Activated CD4-positive, CD25-positive, alpha-beta regulatory T cell (primary cell): ENCODE data around the gene CTDSP1.
A peak's percentile ranks its signal among the peaks of the same experiment; 100 is the strongest.

Experiments used
- DNase-seq, 4 experiments: peaks; one replicate each; lab custom pipeline; 2025; lab: John Stamatoyannopoulos, UW

CTDSP1 gene

DNA sequence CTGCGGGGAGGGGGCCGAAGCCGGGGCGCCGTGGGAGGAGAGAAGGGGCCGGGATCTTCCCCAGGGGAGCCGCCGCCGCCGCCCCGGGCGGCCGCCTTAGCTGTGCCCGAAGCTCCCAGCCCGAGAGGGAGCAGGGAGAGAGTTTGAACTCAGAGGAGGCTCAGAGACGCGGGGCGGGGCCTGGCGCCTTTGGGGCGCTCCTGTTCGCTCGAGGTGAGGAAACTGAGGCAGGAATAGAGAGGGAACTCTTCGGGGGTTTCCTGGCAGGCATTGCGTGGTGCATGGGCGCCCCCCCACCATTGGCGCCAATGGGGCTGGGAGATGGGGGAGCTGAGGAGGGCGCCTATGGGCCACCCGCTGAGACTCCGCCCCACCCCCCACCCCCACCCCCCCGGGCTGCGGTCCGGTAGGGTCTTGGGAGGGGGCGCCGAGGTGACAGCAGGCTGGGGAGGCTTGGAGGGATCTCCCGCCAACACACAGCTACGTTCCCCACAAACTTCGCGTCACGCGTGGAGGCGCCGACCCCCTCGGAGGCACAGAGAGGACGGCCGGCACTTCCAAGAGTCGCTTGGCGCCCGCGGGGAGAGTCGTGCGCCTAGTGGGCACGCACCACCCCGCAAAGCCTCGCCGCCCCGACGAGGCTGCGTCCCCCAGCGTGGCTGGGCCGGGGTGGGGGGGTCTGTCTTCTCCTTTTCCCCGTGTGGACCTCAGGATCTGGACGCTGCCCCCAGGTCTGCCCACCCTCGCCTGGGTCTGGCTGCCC, 680 bp downstream of the CTDSP1 start:
- DNase-seq = no peak

DNA sequence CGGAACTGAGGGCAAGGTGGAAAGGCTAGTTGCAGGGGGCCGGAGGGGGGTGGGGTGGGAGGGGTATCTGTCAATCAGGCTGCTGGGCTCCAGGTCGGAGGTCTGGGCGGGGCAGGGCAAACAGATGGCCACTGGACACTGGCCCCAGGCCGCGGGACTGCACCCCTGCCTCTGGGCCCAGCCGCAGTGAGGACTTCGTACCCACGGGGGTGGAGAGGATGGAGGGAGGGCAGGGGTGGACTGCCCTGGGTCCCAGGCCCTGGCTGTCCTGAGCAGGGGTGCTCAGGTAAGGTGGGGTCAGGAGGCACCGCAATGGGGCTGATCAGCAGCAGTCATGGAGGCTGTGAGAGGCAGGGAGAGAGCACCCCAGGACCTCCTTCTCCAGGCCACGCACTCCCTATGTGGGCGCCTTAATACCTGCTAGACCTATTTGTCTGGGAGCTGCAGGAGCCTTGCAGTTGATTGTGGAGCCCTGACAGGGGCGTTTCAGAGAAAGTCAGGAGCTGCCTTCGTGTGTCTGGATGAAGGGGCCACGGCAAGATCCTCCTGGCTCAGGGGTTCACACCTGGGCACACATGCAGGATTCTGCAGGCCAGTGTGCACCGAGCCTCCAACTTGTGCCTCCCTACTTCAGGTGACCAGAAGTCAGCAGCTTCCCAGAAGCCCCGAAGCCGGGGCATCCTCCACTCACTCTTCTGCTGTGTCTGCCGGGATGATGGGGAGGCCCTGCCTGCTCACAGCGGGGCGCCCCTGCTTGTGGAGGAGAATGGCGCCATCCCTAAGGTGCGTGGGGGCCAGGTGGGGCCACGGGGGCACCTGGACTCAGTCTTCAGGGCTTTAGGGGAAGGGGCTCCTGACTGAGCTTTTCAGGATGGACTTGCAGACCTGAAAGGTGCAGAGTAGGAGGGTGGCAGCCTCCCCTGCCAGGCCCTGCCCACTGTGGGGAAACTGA, 1.5 kb downstream of the CTDSP1 start:
- DNase-seq = no peak

DNA sequence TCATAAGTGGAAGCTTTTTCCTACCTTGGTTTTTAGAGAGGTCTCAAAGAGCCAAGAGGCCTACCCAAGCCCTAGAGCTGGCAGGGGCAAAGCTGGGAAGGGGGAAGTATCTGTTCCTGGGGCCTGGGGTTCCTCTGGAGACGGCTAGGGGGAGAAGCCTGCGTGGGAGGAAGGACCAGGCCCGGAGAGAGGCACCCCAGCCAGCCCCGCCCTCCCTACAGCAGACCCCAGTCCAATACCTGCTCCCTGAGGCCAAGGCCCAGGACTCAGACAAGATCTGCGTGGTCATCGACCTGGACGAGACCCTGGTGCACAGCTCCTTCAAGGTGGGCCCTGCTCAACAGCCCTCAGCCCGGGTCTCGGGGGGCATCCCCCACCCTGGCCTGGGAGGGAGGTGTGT, 2.2 kb downstream of the CTDSP1 start:
- DNase-seq = no peak

DNA sequence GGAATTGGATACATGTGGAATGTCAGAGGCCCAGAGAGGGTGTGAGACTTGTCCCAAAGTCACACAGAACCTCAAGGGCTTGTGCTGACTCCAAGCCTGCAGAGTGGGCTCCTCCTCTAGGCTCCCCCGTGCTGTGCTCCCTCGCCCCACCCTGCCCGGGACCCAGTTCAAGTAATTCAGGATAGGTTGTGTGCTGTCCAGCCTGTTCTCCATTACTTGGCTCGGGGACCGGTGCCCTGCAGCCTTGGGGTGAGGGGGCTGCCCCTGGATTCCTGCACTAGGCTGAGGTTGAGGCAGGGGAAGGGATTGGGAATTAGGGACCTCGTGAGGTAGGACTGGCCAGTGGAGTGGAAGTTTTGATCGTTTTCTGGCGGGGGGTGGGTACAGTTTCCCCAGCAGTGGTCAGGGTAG, 2.8 kb downstream of the CTDSP1 start:
- DNase-seq = no peak

DNA sequence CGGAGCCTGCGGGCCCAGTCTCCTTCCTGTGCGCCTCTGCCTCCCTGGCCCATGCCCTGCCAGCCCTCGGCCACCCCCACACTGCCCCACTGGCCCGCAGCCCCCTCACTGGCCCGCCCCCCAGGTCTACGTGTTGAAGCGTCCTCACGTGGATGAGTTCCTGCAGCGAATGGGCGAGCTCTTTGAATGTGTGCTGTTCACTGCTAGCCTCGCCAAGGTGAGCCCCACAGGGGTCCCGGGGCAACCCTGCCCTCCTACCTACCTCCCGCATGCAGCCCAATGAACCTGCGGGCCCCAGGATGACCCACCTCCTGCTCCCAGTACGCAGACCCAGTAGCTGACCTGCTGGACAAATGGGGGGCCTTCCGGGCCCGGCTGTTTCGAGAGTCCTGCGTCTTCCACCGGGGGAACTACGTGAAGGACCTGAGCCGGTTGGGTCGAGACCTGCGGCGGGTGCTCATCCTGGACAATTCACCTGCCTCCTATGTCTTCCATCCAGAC, 3.3 kb downstream of the CTDSP1 start:
- no peak for DNase-seq

DNA sequence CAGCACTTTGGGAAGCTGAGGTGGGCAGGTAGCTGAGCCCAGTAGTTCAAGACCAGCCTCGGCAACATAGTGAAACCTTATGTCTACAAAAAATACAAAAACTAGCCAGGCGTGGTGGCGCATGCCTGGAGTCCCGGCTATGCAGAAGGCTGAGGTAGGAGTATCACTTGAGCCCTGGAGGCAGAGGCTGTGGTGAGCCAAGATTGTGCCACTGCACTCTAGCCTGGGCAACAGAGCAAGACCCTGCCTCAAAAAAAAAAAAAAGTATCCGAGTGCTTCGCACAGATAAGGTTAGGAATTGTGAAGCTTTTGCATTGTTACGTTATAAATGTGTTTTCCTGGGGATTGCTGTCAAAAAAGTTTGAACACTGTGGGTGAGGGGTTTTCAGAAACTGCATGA, 4.1 kb downstream of the CTDSP1 start:
- DNase-seq = no peak

DNA sequence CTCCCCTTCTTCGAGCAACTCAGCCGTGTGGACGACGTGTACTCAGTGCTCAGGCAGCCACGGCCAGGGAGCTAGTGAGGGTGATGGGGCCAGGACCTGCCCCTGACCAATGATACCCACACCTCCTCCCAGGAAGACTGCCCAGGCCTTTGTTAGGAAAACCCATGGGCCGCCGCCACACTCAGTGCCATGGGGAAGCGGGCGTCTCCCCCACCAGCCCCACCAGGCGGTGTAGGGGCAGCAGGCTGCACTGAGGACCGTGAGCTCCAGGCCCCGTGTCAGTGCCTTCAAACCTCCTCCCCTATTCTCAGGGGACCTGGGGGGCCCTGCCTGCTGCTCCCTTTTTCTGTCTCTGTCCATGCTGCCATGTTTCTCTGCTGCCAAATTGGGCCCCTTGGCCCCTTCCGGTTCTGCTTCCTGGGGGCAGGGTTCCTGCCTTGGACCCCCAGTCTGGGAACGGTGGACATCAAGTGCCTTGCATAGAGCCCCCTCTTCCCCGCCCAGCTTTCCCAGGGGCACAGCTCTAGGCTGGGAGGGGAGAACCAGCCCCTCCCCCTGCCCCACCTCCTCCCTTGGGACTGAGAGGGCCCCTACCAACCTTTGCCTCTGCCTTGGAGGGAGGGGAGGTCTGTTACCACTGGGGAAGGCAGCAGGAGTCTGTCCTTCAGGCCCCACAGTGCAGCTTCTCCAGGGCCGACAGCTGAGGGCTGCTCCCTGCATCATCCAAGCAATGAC, 4.8 kb downstream of the CTDSP1 start:
- no peak for DNase-seq

DNA sequence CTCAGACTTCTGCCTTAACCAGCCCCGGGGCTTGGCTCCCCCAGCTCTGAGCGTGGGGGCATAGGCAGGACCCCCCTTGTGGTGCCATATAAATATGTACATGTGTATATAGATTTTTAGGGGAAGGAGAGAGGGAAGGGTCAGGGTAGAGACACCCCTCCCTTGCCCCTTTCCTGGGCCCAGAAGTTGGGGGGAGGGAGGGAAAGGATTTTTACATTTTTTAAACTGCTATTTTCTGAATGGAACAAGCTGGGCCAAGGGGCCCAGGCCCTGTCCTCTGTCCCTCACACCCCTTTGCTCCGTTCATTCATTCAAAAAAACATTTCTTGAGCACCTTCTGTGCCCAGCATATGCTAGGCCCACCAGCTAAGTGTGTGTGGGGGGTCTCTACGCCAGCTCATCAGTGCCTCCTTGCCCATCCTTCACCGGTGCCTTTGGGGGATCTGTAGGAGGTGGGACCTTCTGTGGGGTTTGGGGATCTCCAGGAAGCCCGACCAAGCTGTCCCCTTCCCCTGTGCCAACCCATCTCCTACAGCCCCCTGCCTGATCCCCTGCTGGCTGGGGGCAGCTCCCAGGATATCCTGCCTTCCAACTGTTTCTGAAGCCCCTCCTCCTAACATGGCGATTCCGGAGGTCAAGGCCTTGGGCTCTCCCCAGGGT, 5.5 kb downstream of the CTDSP1 start:
- no peak for DNase-seq

DNA sequence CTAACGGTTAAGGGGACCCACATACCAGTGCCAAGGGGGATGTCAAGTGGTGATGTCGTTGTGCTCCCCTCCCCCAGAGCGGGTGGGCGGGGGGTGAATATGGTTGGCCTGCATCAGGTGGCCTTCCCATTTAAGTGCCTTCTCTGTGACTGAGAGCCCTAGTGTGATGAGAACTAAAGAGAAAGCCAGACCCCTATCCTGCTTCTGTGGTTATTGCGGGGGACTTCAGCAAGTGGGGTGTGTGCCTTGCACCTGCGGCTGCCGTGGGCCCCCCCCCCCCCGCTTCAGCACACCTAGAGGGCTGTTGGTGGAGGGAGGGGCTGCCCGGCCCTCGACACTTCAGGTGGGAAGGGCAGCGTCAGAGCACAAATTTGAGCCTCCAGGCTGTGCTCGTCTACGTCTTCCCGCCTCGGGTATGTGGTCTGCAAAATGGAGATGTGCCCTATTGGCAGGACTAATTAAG, 6.1 kb downstream of the CTDSP1 start:
- no peak for DNase-seq

DNA sequence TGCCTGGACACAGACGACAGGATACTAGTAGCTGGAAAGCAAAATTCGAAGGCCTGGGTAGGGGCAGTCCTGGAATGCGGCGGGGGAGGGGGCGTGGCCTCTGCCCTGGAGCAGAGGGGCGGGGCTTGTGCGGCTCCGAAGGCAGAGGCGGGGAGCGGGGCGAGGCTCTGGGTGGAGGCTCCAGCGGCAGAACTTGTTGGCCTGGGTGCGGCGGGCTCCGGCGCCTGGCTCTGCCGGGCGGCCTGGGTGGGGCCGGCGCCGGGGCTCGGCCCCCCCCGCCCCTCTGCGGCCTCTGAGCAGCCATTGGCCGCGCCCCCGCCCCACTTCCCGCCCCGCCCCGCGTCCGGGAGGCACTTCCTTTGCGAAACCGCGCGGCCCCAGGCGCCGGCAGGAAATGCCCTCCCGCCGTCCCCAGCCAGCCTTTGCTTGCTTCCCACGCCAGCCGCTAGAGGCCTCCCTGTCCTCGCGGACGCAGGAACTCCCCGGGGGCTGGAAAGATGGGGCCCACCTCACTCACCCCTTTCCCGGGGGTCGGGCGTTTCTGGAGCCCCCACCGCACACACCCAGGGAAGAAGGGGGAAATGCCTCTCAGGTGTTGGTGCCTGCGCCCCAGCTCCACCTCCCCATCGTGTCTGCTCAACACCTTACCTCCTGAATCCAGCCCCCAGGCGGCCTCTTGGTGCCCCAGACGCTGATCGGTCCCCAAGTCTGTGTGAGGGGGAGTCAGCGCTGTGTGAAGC, 6.7 kb downstream of the CTDSP1 start:
- peak; percentile 82 to 91 (median 86) for DNase-seq

DNA sequence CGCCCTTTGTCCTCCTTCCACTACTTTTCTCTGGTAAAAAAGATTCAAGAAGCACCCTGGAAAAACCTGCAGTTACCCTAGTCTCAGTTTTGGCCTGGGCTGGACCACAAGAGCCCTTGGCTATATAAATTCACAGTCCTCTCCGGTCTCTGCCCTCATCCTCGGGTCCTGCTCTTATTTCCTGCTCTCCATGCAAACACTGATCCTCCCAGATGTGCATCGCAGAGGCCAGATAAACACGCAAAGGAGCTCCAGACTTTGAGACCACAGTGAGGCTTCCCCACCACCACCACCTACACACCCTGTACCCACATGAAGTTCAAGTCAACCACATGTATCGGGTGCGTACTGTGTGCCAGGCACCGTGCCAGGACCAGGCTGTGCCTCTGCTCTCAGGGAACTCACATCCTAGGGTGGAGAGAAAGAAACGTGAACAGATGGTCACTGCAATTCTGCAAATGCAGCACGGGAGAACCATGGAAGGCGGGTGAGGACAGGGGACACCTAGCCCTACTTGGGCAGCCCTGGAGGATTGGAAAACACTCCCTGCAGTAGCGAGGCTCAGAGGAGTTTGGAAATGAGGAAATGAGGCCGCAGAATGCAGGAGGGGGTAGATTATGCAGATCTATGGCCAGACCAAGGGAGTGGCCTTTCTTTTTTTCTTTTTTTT, 7.4 kb downstream of the CTDSP1 start:
- DNase-seq = peak in 1 of 4 experiments; percentile 17

DNA sequence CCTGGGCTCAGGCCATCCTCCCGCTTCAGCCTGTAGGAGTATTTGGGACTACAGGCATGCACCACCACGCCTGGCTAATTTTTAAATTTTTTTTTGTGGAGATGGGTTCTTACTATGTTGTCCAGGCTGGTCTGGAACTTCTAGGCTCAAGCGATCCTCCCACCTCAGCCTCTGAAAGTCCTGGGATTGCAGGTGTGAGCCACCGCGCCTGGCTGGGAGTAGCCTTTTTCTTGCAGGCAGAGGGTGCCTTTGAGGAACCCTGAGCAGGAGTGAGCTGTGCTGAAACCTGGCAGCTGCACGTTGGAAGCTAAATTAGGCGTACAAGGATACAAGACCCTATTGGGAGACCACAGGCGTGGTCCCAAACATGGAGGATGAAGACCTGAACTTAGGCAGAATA, 8.0 kb downstream of the CTDSP1 start:
- DNase-seq = no peak

DNA sequence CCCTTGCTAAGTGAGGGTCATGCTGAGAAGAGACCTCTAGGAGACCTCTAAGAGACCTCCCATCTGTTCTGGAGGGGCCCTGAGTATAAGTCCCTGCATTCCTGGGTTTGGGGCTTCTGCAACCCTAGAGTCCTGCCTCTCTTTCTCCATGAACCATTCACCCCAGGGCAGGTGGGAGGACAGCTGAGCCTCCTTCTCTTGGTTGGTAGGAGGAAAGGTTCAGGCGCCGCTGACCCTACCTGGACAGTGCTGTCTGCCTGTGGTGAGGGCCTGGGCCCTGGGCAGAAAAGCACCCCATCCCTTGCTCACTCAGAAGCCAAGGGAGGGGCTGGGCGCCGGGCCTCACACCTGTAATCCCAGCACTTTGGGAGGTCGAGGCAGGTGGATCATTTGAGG, 18.7 kb downstream of the CTDSP1 start:
- DNase-seq = no peak

DNA sequence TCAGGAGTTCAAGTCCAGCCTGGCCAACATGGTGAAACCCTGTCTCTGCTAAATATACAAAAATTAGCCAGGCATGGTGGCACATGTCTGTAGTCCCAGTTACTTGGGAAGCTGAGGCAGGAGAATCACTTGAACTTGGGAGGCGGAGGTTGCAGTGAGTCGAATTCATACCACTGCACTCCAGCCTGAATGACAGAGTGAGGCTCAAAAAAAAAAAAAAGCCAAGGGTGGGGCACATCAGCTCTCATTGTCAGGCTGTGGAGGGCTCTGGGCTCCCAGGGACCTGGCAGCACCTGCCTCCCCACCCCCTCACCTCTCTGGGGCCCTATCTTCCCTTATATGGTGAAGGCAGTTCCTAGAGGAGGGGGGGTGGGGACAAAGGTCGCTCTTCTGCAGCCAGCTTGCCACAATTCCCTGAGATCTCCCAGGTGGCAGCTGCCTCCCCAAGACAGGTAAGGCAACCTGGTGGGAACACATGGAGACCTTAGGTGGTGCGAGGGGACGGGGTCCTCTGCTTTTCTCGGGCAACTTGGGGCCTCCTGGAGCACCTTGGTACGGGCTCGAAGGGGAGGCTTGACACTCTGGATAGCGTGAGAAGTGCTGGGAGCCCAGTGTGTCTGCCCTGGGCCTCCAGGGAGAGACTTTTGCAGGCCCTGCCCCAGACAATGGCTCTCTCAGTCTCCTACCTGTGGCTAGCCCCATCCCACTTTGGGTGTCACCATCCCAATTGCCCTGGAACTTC, 19.2 kb downstream of the CTDSP1 start, which contains the start of gene VIL1:
Gene VIL1, plus strand, starts transcription at position 407 of the 742 bp plus-strand sequence. CDS start 4,656 bp downstream, outside the sequence.
- DNase-seq = no peak

DNA sequence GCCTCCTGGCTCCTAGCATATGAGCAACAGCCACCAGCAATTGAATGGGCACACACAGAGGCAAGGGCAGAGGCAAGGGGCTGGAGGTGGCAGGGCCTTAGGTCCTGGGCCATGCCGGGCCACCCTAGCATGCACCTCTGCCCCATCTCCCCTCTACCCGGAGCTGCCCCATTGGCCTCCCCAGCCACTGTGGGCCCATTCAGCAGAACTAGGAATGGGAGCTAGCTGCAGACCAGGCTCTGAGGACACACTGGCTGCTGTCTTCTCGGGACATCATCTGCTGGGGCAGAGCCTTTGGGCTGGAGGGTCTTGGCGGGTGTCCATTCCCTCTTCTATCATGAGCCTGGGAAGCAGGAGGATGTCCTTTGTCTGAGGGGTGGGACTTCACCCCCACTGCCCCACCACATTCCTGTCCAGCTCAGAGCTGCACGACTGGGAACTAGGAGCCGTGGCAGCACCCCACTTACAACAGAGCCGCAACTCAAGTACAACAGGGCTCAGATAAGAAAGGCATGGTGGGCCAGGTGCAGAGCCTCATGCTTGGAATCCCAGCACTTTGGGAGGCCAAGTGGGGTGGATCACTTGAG, 20.1 kb downstream of the CTDSP1 start:
- no peak for DNase-seq

DNA sequence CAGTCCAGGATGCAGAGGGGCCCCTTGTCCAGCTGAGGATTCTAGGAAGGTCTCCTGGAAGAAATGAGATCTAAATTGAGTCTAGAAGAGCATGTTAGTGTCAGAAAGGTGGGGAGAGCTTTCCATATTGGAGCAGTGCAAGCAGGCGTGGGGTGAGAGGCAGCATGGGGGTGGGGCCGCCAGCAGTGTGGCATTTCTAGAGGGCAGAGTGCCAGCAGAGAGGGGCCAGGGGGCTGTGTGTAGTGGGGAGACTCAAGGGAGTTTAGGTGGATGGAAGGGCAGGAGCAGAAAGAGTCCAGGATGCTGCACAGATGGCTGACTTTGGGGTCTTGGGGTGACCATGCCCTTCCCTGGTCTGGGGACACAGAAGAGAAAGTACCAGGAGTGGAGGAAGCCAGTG, 21.4 kb downstream of the CTDSP1 start:
- DNase-seq = no peak

DNA sequence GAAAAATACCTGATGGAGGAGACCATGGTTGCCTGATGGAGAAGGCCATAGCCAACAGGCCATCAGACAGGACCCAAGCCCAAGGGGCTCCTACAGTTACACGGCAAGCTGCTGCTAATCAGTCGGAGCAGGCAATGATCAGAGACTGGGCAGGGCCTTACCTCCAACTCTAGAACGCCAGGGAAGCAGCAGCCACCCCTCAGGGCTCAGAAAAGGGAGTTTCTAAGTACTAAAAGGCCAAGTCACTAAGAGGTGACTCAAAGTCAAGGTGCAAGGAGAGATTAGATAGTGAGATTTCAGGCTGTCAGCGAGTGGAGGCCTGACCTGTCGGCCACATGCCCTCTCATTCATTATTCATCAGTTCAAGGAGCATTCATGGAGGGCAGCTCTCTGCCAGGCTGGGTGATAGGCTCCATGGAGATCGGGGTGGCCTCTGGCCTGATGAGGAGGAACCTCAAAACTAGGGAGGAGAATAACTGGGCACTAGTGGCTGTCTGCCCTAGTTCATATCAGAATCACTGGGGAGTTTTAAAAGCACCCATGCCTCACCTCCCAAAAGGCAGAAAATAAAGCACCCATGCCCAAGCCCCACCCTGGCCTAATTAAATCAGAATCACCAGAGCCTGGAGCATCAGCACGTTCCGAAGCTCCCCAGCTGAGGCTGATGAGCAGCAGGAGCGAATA, 22.9 kb downstream of the CTDSP1 start:
- no peak for DNase-seq

DNA sequence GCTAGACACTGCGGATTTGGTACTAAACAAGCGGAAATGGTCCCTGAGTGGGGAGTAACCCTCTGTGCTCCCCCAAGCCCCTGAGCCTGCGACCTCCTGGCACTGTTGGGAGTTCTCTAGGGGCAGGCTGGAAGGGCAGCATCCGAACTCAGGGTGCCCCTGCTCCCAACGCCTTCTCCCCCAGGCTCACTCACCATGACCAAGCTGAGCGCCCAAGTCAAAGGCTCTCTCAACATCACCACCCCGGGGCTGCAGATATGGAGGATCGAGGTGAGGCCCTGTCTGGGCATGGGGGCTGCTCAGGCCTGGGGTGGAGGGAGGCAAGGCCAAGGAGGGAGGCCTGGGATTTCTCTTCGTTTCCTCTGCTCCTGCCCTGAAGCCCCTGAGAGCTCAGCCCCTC, 23.9 kb downstream of the CTDSP1 start:
- DNase-seq = no peak
